ENCODE measurements around the gene CWH43. TPM values are rescaled to one million over a fixed set of nuclear protein-coding genes. Genes with fewer than 3 reads are reported as not detected.
"Not testable (repeated sequence)": the region's sequence is repeated elsewhere in the genome, so short reads cannot be mapped to it uniquely, and the experiment has no call there.

Gene CWH43
- polyA plus RNA-seq, 10 donors = 0.45 to 2.2 TPM; not detected in 8

- not testable (repeated sequence) for DNase-seq
Observed at GRCh38 chr4:49096627-49097026, 110.6 kb downstream of the CWH43 start.

- not testable (repeated sequence) for DNase-seq
Observed at GRCh38 chr4:49097071-49097470, 111.0 kb downstream of the CWH43 start.

DNA sequence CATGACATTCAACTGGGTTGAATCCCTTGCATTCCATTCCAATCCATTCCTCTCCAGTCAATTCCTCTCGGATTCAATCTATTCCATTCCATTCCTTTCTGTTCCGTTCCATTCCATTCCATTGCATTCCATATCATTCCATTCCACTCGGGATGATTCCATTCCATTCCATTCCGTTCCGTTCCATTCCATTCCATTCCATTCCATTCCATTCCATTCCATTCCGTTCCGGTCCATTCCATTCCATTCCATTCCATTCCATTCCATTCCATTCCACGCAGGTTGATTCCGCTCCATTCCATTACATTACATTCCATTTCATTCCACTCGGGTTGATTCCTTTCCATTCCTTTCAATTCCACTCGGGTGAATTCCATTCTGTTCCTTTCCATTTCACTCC, 111.4 kb downstream of the CWH43 start:
- DNase-seq = not testable (repeated sequence)

- DNase-seq = not testable (repeated sequence)
Observed at GRCh38 chr4:49098034-49098759, 112.1 kb downstream of the CWH43 start.

DNA sequence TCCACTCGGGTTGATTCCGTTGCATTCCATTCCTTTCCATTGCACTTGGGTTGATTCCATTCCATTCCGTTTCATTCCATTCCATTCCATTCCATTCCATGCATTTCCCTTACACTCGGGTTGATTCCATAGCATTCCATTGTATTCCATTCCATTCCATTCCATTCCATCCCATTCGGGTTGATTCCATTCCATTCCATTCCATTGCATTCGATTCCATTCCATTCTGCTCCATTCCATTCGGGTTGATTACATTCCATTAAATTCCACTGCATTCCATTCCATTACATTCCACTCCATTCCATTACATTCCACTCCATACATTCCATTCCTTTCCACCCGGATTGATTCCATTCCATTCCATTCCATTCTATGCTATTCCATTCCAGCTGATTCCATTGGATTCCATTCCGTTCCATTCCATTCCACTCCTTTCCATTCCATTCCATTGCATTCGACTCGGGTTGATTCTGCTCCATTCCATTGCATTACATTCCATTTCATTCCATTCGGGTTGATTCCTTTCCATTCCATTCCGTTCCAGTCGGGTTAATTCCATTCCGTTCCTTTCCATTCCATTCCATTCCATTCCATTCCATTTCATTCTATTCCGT, 113.9 kb downstream of the CWH43 start:
- DNase-seq = not testable (repeated sequence)

DNA sequence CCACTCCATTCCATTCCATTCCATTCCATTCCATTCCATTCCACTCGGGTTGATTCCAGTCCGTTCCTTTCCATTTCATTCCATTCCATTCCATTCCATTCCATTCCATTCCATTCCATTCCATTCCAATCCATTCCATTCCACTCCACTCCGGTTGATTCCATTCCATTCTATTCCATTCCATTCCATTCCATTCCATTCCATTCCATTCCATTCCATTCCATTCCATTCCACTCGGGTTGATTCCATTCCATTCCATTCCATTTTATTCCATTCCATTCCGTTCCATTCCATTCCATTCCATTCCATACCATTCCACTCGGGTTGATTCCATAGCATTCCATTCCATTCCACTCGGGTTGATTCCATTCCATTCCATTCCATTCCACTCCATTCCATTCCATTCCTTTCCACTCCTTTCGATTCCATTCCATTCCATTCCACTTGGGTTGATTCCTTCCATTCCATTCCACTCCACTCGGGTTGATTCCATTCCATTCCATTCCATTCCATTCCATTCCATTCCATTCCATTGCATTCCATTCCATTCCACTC, 116.3 kb downstream of the CWH43 start:
- DNase-seq = peak in 1 of 3 donors; percentile 40

DNA sequence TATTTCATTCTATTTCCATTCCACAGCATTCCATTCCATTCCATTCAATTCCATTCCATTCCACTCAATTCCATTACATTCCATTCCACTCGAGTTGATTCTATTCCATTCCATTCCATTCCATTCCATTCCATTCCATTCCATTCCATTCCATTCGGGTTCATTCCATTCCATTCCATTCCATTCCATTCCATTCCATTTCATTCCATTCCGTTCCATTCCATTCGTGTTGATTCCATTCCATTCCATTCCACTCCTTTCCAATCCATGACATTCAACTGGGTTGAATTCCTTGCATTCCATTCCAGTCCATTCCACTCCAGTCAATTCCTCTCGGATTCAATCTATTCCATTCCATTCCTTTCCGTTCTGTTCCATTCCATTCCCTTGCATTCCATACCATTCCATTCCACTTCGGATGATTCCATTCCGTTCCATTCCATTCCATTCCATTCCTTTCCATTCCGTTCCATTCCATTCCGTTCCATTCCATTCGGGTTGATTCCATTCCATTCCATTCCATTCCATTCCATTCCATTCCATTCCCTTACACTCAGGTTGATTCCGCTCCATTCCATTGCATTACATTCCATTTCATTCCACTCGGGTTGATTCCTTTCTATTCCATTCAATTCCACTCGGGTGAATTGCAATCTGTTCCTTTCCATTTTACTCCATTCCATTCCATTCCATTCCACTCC, 117.5 kb downstream of the CWH43 start:
- DNase-seq = not testable (repeated sequence)

DNA sequence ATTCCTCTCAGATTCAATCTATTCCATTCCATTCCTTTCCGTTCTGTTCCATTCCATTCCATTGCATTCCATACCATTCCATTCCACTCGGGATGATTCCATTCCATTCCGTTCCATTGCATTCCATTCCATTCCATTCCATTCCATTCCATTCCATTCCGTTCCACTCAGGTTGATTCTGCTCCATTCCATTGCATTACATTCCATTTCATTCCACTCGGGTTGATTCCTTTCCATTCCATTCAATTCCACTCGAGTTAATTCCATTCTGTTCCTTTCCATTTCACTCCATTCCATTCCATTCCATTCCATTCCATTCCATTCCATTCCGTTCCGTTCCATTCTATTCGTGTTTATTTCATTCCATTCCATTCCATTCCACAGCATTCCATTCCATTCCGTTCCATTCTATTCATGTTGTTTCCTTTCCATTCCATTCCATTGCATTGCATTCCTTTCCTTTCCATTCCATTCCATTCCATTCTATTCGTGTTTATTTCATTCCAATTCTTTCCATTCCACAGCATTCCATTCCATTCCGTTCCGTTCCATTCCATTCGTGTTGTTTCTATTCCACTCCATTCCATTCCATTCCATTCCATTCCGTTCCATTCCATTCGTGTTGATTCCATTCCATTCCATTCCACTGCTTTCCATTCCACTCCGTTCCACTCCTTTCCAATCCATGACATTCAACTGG, 118.3 kb downstream of the CWH43 start:
- peak in 1 of 3 donors; percentile 36 for DNase-seq

GRCh38 chr4:49105248-49105904, 119.3 kb downstream of the CWH43 start:
- not testable (repeated sequence) for DNase-seq

DNA sequence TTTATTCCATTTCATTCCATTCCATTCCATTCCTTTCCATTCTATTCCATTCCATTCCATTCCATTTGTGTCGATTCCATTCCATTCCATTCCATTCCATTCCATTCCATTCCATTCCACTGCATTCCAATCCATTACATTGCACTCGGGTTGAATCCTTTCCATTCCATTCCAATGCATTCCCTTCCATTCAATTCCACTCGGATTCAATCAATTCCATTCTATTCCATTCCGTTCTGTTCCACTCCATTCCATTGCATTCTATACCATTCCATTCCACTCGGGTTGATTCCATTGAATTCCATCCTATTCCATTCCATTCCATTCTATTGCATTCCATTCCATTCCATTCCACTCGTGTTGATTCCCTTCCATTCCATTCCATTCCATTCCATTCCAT, 121.2 kb downstream of the CWH43 start:
- DNase-seq = peak in 1 of 3 donors; percentile 58

DNA sequence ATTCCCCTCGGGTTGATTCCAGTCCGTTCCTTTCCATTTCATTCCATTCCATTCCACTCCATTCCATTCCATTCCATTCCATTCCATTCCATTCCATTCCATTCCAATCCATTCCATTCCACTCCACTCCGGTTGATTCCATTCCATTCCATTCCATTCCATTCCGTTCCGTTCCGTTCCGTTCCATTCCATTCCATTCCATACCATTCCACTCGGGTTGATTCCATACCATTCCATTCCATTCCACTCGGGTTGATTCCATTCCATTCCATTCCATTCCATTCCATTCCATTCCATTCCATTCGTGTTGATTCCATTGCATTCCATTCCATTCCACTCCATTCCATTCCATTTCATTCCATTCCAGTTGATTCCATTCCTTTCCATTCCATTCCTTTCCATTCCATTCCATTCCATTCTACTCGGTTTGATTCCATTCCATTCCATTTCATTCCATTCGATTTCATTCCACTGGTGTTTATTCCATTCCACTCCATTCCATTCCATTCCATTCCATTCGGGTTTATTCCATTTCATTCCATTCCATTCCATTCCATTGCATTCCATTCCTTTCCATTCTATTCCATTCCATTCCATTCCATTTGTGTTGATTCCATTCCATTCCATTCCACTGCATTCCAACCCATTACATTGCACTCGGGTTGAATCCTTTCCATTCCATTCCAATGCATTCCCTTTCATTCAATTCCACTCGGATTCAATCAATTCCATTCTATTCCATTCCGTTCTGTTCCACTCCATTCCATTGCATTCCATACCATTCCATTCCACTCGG, 122.3 kb downstream of the CWH43 start:
- DNase-seq = peak in 1 of 3 donors; percentile 17

DNA sequence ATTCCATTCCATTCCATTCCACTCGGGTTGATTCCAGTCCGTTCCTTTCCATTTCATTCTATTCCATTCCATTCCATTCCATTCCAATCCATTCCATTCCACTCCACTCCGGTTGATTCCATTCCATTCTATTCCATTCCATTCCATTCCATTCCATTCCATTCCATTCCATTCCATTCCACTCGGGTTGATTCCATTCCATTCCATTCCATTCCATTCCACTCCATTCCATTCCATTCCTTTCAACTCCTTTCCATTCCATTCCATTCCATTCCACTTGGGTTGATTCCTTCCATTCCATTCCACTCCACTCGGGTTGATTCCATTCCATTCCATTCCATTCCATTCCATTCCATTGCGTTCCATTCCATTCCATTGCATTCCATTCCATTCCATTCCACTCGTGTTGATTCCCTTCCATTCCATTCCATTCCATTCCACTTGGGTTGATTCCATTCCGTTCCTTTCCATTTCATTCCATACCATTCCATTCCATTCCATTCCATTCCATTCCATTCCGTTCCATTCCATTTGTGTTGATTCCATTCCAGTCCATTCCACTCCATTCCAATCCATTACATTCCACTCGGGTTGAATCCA, 123.6 kb downstream of the CWH43 start:
- not testable (repeated sequence) for DNase-seq

- DNase-seq = not testable (repeated sequence)
Observed at GRCh38 chr4:49110579-49110978, 124.5 kb downstream of the CWH43 start.

Other genes with a start within 250 kb of the CWH43 start
- gene FRYL, start 206.0 kb upstream of the CWH43 start, polyA plus RNA-seq (ENCODE audit: insufficient read length in 10 of 10) = 10 to 100 TPM; 17.1 to 36.9 (median 24.3) TPM
- gene OCIAD1, start 155.2 kb upstream of the CWH43 start, polyA plus RNA-seq (ENCODE audit: insufficient read length in 10 of 10) = 100 to 1,000 TPM; 180 to 262 (median 211) TPM
- gene OCIAD2, start 79.5 kb upstream of the CWH43 start, polyA plus RNA-seq (ENCODE audit: insufficient read length in 10 of 10) = 10 to 100 TPM; 22.9 to 37.7 (median 28.9) TPM

All from muscle of back (tissue), 11 donors.